Measurements from ENCODE around the gene ADAM22.

DNA sequence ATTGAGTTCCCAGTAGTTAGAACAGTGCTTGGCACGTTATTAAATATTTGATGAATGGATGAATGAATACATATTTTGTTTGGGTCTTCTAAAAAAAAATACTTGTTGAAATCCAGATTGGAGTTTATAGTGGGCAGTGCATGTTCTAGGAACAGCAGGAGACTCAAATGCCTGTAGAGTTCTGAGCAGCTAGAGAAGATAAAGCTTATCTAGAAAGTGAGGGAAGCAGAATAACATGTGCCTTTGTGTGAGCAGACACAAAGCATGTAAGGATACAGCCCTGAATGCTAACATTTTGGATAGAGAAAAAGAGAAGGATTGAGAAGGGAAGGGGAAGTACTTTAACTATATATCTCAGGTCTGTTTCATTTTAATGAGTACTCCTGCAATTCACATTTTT, 213.9 kb downstream of the ADAM22 start:
- TF ChIP-seq GATA2 (CRISPR knock-in tag; IDR thresholded peaks at IDR 0.05) (no peak), CTCF (IDR thresholded peaks at IDR 0.05) (no peak), YY1 (IDR thresholded peaks at IDR 0.05; ENCODE audit: low read depth) (no peak), POLR2AphosphoS5 (IDR thresholded peaks at IDR 0.05; ENCODE audit: low read depth, low read length) (no peak), MAX (IDR thresholded peaks at IDR 0.05; ENCODE audit: low read depth) (no peak)

Measured in SK-N-SH (cell line).